Right ventricle myocardium superior (tissue), 1 donor: ENCODE results near the gene RNU1-3. TPM values are rescaled to one million over a fixed set of nuclear protein-coding genes. Genes with fewer than 3 reads are reported as not detected.
"Not testable (repeated sequence)": the region's sequence is repeated elsewhere in the genome, so short reads cannot be mapped to it uniquely, and the experiment has no call there.

Experiments
- ATAC-seq: fragments of 200-7000 bp; cut with Tn5 transposase; one replicate; pipeline ENCODE4 v1.9.1; 2020; ENCODE audit warnings: mild to moderate bottlenecking; ENCODE audit not compliant: poor library complexity
- DNase-seq: peaks from one replicate; pipeline ENCODE4 v3.0.0-alpha.2; 2020
- intact Hi-C: fragments of 100-400 bp; cut with DNase I; formaldehyde crosslinking; loops from one replicate; pipeline ENCODE4 v1.11.2; 2022
- long read RNA-seq: library from polyadenylated mRNA; unstranded; transcript quantifications from one replicate; pipeline ENCODE4 v2.0.0, GENCODE V29; 2021
- total RNA-seq: library from RNA; stranded (reverse); fragmentation: NEBNext Ultra II Directional; extraction: Animal tissue kit (Norgen Biotek cat#: 25700); gene quantifications from one replicate; pipeline ENCODE4 v1.2.1, GENCODE V29; 2021
- donor health status: DM: no; HTN: yes; CAD: no; lungs with severe emphysema.

The RNU1-3 gene
- total RNA-seq, result 9,391 TPM
- long read RNA-seq, result 0 reads

DNA sequence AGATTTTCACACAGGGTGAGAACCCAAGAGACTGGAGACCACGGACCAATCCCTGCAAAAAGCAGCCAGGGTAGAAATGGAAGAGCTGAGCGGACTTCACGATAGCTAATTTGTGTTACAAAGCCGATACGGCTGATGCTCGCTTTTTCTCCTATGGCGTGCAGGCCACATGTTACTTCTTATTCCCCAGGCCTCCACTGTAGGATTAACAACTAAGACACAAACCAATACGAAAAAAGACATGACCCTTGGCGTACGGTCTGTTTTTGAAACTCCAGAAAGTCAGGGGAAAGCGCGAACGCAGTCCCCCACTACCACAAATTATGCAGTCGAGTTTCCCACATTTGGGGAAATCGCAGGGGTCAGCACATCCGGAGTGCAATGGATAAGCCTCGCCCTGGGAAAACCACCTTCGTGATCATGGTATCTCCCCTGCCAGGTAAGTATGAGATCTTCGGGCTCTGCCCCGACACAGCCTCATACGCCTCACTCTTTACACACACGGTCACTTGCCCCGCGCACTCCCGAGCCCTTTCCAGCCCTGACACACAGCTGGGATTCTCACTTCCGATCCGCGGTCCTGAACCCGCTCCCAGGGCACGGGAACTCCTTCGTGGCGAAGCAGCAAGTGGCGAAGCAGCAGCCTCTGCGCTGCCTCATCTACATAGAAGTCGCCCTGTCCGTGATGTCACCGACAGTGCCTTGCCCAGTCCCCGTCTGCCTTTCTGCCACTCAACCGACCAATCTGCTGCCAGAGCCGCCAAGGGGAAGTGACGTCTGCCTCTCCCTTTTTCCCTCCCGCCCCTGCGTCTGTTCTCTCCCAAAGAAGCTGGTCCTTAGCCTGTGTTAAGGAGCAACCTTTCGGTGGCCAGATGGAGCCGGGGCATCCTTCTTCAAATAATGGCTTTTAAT, at the start of gene RNU1-3:
TSS of gene RNU1-3 (minus strand) at position 447 of the 912 bp plus-strand sequence.
- intact Hi-C loops, DNase-seq: not testable (repeated sequence)
- peak; percentile 100 for ATAC-seq

DNA sequence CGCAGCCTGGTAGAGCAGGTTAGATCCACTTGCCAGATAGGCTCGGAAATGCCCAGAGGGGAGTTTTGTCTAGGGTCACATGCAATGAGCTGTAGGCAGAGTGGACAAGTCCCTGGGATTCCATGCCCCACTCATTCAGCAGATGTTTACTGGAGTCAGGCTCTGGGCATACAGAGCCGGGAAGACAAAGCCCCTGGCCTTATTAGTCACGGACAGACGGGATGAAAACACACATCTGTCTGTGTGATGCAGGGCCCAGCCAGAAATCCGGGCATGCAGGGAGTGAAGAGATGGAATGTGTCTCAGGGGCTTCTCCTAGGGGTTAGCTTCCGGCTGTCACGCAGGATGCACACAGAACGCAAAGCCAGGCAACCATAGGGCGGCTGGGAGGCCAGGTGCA, 46.7 kb upstream of the RNU1-3 start:
- not testable (repeated sequence) for ATAC-seq, DNase-seq

DNA sequence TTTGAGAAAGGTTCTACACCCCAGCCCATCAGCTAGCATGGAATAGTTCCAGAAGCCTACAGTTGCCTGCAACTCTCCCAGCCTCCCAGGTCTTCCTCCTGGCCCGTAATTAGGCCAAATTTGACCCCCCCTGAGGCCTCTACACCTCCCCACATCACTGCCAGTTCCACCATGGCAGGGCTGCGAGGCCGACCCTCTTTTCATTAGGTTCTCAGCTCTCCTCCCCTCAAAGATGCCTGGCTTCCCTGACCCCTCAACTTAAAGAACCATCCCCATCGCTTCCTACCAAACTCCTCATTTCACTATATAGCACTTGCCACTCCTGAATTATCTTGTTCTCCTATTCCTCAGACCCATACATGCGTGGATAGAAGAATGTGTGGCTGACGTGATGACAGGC, 46.2 kb upstream of the RNU1-3 start:
- ATAC-seq, DNase-seq, intact Hi-C loops: not testable (repeated sequence)

More for the DNA sequence above, 46.7 kb upstream of the RNU1-3 start:
- intact Hi-C loops, result not testable (repeated sequence)

DNA sequence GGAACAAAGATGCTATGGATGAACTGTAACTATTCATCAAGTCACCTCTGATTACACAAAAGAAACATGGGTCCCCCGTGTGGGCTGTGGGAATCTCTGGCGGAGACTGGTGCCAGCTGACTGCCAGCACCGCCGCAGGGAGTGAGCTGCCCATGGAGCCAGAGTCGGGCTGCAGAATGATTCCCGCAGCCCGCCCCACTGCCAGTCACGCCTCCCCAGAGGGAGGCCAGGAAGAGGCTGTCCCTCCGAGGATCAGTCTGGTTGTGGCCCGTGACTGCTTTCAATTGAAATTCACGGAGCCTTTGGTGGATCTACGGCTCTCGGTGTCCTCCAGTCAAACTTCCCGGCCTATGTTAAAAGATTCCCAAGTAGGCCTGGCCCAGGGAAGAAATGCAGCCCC, 45.8 kb upstream of the RNU1-3 start:
- intact Hi-C loops, ATAC-seq, DNase-seq: not testable (repeated sequence)

DNA sequence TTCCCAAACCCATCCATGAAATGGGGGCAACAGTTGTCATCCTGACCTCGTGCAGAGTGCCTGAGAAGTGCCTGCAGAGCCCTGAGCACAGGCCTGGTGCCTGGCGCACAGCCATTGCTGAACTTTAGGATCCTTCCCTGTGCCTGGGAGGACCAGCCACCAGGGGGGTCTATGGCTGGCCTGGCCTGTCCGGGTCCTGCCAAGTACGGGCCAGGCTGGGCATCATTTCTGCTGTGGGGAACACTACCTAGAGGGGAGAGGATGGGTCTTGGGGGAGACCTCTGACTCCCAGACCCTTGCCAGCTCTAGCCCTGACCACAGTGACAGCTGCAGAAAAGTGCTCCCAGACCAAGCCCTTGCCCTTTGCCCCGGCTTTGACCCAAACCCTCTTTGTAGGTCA, 45.4 kb upstream of the RNU1-3 start:
- intact Hi-C loops, ATAC-seq, DNase-seq: not testable (repeated sequence)

DNA sequence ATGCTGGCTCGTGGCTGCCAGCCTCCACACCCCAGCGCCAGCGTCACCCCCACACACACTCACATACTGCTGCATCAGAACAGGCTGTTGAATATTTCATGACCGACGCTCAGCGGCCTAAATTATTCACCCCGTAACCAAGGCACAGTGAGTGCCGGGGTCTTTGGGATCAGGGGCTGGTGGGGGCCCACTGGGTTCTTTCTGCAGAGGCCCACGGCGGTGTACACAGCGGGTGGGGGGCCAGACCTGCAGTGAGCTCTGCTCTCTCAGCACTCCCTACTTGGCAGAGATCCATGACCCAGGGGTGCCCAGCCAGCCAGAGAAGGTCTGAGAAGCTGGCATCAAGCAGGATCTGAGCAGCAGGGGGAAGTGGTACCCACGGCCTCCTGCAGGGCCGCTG, 43.9 kb upstream of the RNU1-3 start:
- intact Hi-C loops, DNase-seq, ATAC-seq: not testable (repeated sequence)

DNA sequence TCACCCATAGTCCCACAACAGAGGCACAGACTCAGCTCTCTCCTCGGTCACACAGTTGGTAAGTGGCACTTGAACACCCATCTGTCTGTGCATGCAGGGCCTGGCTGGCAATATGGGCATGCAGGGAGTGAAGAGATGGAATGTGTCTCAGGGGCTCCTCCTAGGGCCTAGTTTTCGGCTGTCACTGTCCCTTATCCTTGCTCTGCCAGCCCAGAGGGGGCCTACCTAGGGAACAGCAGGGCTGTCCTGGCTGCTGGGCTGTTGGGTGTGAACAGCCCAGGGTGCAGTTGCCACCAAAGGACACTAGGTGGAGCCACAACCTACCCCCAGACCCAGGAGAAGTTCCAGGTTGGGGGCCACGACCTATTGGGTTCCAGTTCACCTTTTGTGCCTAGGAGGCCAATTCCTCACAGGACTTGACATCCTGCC, 42.9 kb upstream of the RNU1-3 start:
- intact Hi-C loops, DNase-seq: not testable (repeated sequence)
- peak; percentile 78 for ATAC-seq

DNA sequence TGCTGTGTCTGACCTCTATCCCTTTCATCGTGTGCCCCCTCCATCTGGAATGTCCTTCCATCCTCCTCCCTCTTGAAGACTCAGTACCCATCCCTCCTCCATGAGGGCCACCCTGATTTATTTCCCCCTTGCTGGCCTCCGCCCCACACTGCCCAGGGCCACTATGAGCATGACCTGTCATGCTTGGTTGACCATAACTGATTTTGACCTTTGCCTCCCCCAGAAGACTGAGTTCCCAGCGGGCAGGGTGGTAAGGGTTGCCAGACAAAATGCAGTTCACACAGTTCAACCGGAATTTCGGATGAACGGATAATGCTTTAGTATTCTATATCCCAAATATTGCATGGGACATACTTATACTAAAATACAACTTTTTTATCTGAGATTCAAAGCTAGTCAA, 42.0 kb upstream of the RNU1-3 start:
- intact Hi-C loops, ATAC-seq, DNase-seq: not testable (repeated sequence)

DNA sequence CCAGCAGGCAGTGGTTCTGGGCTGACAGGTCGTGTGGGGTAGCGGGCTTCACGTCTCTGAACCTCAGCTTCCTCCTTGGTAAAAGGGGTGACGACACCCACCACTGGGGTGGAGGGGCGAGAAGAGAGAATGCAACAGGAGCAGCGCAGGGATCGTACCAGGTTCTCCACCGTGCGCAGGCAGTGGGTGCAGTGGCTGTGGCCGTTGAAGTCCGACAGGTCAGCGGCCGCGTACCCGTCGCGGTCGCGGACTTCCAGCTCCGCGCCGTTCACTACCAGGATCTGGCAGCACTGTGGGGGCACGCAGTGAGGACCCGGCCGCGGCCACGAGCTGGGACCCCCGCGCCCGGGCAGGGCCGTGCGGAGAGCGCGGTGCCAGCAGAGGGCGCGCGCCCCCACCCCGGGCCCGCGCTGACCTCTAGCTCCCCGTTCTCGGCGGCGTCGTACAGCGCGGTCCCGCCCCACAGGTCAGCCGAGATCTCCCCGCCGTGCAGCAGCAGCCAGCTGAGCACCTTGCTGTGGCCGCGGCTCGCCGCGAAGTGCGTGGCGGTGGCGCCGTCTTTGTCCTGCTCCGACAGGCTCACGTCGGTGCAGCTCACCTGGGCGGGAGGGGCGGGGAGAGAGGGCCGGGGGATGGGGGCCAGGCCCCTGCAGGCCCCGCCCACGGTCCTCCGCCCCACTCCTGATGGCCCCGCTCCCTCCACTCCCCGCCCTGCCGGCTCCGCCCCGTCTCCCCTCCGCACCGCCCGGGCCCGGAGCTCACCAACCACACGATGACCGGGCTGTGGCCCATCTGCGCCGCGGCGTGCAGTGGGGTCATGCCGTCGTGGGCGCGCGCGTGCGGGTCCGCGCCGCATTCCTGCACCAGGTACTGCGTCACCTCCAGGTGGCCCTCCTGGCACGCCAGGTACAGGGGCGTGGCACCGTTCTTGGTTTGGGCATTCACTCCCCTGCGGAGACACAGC, 40.7 kb upstream of the RNU1-3 start:
- peak; percentile 15 for ATAC-seq
- intact Hi-C loops, DNase-seq: not testable (repeated sequence)

DNA sequence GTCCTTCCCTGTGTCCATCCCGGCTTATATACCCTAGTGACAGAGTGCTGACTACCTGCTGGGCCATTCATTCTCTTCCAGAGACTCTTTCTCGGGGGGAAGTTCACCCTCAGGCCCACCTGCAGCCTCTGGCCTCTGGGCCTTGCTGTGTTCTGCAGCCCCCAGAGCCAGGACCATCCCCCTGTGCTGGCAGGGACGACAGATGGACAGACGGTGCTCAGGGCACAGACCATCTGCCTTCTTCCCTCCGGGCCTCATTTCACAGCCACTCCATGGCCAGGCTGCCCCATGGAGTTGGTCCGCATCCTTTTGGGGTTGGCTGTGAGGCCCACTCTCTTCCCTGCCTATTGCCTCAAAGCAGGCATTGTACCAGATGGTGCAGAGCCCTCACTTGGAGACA, 39.6 kb upstream of the RNU1-3 start:
- ATAC-seq, DNase-seq, intact Hi-C loops: not testable (repeated sequence)

DNA sequence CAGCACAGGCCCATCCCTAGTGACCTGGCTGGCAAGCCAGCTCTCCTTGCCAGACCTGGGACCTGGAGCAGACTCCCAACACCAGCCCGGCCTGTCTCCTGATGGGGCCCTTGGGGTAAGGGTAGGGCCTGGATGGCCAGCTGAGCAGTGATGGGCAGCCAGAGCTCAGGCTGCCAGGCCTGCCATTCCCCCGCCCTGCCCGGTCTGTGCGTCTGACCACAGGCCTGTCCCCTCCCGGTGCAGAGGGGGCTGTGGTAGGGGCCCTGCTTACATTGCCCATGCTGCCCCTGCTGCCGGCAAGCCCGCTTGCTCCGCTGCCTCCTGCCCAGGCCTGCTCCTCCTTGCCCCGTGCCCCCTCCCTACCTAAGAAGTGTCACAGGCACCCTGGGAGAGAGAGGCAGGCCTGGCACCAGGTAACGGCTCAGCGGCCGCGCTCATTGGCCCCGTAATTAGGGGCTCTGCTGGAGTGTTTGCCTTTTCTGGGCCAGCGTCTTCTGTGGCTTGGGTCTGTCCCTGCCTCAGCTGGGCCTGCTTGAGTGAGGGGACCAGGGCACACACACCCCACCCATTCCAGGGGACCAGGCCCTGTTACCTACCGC, 37.9 kb upstream of the RNU1-3 start:
- DNase-seq, intact Hi-C loops, ATAC-seq: not testable (repeated sequence)

DNA sequence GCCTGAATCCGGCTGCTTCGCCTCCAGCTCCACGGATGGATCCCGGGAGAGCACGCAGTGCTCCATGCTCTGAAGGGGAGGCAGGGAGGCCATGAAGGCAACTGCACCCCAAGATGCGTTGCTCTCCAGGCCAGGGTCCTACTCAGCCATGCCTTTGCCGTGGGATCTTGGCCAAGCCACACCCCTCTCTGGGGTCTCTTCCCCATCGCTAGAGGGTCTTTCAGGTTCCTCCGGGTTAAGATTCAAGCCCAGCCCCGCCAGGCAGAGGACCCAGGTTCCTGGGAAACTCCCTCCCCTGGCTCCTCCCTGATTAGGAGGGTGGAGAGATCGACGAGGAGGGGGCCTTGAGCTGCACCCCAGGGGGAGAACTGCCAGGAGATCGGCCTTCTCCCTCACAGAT, 37.3 kb upstream of the RNU1-3 start:
- ATAC-seq, intact Hi-C loops, DNase-seq: not testable (repeated sequence)

DNA sequence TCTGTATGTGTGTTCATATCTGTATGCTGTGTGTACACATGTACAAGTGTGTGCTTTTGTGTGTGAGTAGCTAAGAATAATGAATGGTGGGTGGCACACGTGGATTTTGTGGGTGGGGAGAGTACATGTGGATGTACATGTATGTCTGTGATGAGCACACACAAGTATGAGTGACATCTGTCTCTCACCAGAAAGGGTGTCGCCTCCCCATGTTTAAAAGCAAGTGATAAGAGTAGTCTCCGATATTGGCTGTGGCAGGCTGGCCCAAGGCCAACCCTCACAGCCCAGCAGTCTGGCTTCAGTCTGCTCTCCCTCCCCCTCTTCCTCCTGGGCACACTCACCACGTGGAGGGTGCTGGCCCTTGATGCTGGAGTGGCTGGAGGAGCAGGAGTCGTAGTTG, 36.9 kb upstream of the RNU1-3 start:
- DNase-seq, intact Hi-C loops: not testable (repeated sequence)
- ATAC-seq, result peak; percentile 68

DNA sequence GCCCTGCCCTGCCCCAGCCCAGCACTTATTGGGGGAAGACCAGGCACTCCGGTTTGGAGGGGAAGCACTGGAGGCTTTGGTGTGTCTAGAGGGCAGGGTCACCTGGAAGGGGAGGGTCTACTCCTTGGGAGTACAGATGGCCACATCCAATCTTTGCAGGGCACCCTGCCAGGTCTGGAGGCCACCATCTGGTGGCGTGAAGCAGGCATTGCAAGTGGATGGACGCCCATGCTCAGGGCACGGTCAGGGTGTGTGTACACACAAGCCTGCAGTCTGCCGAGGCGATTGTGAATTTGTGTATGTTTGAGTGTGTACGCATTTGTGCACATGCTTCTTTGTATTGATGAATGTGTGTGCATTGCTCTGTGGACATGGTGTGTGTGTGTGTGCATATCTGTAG, 36.4 kb upstream of the RNU1-3 start:
- intact Hi-C loops, DNase-seq: not testable (repeated sequence)
- ATAC-seq, result peak; percentile 80

DNA sequence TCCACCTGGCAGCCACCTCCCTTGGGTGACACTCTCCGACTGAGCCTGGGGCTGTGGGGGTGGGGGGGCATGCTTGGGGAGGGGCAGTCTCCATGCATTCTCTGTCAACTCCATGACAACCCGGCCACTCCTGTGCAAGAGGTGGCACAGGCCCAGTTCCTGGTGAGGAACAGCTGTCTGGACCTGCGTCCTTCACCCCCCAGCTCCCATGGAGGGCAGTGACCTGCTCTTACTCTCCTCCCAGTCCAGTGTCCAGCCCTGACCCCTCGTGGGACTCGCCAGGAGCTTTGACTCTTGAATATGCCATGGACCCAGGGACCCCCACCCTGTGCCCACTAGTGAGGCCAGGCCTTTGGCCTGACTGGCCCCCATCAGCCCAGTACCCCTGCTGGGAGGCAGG, 35.5 kb upstream of the RNU1-3 start:
- not testable (repeated sequence) for DNase-seq

DNA sequence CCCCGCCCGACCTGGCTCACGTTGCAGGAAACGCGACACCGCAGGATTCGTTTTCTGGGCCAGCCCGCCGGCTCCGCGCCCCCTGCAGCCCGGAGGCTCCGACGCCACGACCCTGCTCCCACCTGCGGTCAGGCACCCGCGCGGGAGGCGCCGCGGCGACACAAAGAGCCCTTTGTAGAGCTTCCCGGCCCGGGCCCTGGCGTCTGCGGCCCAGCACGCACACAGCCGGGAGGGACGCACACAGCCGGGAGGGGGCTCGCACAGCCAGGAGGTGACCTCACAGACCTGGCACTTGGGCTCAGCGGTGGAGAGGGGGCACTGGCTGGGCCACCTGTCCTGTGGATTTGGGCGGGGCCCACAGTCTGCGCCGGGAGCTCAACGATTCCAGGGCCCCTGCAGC, 34.4 kb upstream of the RNU1-3 start:
- ATAC-seq, intact Hi-C loops, DNase-seq: not testable (repeated sequence)

More for the DNA sequence above, 35.5 kb upstream of the RNU1-3 start:
- intact Hi-C loops, ATAC-seq: not testable (repeated sequence)

DNA sequence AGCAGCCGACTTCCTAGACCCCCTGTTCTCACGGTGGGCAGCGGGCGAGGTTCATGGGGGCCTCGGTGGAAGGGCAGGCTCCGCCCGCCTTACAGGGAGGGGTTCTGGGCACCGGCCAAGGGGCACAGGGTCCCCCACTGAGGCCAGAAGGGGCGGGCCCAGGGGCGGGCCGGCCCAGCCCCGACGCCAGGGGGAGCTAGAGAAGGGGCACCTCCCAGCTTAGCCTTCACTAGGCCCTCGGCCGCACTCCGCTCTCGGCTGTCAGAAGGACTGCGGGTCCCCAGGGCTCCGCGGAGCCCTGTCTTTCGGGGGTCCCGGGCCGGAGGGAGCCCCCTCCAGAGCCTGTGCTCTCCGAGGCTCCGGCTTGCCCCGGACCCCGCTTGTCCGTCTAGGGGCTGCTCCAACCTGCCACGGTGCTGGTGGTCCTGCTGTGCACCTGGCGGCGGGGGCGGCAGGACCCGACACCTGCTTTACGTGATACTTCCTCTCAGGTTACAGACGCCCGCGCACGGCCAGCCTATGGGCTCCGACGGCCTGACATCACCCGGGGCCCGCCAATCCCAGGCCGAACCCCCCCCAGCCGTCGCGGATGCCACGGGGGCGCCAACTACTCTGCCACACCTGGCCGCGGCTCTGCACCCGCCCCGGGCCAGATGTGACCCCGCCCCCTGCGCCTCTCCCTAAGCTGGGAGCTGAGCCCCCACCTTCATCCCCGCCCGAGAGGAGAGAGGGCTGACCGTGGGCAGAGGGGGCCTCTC, 33.6 kb upstream of the RNU1-3 start:
- ATAC-seq, intact Hi-C loops, DNase-seq: not testable (repeated sequence)

DNA sequence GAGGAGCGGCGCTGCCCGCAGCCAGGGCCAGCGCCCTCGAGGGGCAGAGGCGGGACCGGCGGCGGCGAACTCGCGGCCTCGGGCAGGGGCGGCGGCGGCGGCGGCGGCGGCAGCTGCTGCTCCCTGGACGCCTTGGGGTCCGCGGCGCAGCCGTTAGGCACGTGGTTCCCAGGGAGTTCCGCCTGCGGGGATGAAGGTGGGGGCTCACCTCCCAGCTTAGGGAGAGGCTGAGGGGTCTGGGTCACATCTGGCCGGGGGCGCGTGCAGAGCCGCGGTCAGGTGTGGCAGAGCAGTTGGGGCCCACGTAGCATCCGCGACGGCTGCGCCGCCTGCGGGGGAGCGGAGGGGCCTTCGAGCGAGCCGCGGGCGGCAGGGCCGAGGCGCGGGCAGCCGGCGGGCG, 32.7 kb upstream of the RNU1-3 start:
- intact Hi-C loops, ATAC-seq, DNase-seq: not testable (repeated sequence)
